KMS-11 (cell line): ENCODE data around the gene MYL5.

Source experiments
- H2AFZ ChIP-seq: fragments of 200-600 bp; sonication (generic); 2 replicates; pipeline ENCODE4 v1.6.1; 2016; ENCODE audit warnings: antibody characterized with exemption, mixed run types, low read depth
- H3K27ac ChIP-seq: fragments of 200-600 bp; sonication (generic); 2 replicates; pipeline ENCODE4 v1.6.1; 2016; ENCODE audit warnings: mild to moderate bottlenecking, mixed run types
- H3K27me3 ChIP-seq: fragments of 200-600 bp; sonication (generic); 2 replicates; pipeline ENCODE4 v1.6.1; 2017; ENCODE audit warnings: mild to moderate bottlenecking, low read depth, mixed run types, moderate library complexity; ENCODE audit not compliant: insufficient read depth
- H3K36me3 ChIP-seq: fragments of 200-600 bp; sonication (generic); 2 replicates; pipeline ENCODE4 v1.6.1; 2017; ENCODE audit warnings: mild to moderate bottlenecking, mixed run types; ENCODE audit not compliant: insufficient read depth
- H3K4me1 ChIP-seq: fragments of 200-600 bp; sonication (generic); 2 replicates; pipeline ENCODE4 v1.6.1; 2016; ENCODE audit warnings: mild to moderate bottlenecking, low read depth, mixed run types; ENCODE audit not compliant: poor library complexity, severe bottlenecking
- H3K4me2 ChIP-seq: fragments of 200-600 bp; sonication (generic); 2 replicates; pipeline ENCODE4 v1.7.0; 2016; ENCODE audit warnings: mild to moderate bottlenecking, mixed run types
- H3K4me3 ChIP-seq: fragments of 200-600 bp; sonication (generic); IDR thresholded peaks from 2 replicates; pipeline ENCODE4 v1.6.1; 2017; ENCODE audit warnings: low read depth, low read length, mixed read lengths; ENCODE audit not compliant: insufficient read depth
- H3K79me2 ChIP-seq: fragments of 200-600 bp; sonication (generic); 2 replicates; pipeline ENCODE4 v1.6.1; 2016; ENCODE audit warnings: low read depth, mixed run types; ENCODE audit not compliant: insufficient read depth
- H3K9ac ChIP-seq: fragments of 200-600 bp; sonication (generic); 2 replicates; pipeline ENCODE4 v1.6.1; 2016; ENCODE audit warnings: mild to moderate bottlenecking, mixed run types
- H4K20me1 ChIP-seq: fragments of 200-600 bp; sonication (generic); 2 replicates; pipeline ENCODE4 v1.6.1; 2016; ENCODE audit warnings: mild to moderate bottlenecking, mixed run types; ENCODE audit not compliant: insufficient read depth
- TF ChIP-seq, protein P1 (sequence below): fragments of 200-600 bp; sonication (generic); conservative IDR thresholded peaks from 2 replicates; pipeline ENCODE4 v1.6.1; 2017; ENCODE audit warnings: low read depth, mild to moderate bottlenecking, antibody characterized with exemption, low read length, moderate library complexity, mixed read lengths

Gene MYL5

DNA sequence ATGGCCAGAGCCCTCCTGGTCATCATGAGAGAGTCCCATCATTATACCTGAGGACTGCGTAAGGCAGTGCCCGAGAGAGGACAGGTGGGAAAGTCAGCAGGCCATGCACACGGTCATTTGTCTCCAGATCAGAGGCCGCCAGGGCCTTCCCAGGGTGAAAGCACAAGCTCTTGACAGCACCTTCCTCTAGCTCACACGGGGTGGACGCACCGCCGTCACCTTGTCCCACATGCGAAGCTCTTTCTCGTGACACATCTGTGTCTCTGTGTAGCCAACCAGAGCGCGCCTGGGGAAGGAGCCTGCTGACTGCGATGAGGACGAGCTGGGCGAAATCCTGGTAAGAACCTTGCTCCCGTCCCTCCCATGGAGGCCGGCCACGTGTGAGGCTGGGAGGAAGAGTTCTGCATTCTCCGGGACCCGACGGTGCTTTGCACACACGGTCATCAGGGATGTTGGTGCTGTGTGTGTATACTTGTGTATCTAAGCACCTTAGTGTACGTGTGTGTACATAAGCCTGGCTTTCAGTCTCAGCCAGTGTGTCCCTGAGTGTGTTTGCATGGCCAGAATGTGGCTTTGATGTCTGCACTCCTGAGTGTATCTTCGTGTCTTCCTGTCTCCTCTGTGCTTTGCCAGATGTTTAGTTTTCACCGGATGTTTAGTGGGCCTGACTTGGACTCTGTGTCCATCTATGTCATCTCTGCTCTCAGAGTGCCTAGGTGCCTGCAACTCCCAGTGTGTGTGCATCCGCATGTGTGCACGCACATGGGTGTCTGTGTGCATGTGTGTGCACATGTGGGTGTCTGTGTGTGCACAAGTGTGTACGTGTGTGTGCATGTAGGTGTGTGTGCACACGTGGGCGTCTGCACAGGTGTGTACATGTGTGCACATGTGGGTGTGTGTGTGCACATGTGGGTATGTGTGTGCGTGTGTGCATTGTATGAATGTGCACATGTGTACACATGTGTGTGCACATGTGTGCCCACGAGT lies 15.4 kb upstream of the MYL5 start:
- no peaks in the 10 kb centered on the region for H3K4me1 ChIP-seq
- no peak overlapping the region for H3K4me3 ChIP-seq
- no peak overlapping the region for H3K27ac ChIP-seq
- no peak overlapping the region for H3K9ac ChIP-seq
- no peaks in the 10 kb centered on the region for H3K79me2 ChIP-seq
- no peak overlapping the region for H2AFZ ChIP-seq
- no peak overlapping the region for H3K4me2 ChIP-seq
- TF ChIP-seq, protein P1, sequence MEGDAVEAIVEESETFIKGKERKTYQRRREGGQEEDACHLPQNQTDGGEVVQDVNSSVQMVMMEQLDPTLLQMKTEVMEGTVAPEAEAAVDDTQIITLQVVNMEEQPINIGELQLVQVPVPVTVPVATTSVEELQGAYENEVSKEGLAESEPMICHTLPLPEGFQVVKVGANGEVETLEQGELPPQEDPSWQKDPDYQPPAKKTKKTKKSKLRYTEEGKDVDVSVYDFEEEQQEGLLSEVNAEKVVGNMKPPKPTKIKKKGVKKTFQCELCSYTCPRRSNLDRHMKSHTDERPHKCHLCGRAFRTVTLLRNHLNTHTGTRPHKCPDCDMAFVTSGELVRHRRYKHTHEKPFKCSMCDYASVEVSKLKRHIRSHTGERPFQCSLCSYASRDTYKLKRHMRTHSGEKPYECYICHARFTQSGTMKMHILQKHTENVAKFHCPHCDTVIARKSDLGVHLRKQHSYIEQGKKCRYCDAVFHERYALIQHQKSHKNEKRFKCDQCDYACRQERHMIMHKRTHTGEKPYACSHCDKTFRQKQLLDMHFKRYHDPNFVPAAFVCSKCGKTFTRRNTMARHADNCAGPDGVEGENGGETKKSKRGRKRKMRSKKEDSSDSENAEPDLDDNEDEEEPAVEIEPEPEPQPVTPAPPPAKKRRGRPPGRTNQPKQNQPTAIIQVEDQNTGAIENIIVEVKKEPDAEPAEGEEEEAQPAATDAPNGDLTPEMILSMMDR, result no peak
- no peaks in the 10 kb centered on the region for H3K27me3 ChIP-seq
- H4K20me1 ChIP-seq, result no peaks in the 10 kb centered on the region
- H3K36me3 ChIP-seq, result no peaks in the 10 kb centered on the region

DNA sequence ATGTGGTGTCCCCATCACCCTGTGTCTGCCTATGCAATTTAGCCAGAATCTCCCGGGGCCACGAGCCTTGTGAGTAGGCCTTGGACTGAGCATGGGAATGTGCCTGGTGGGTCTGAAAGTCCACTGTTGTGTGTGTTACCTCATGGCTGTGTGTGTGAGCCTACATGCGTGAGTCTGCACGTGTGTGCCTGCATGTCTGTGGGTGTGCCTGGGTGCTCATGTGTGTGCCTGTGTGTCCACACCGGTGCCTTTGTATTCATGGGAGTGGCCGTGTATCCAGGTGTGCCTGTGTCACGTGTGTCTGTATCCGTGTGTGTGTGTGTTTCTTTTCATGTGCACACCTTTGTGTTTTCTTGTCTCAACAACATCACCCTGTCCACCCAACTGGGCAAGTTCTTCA lies 14.5 kb upstream of the MYL5 start:
- H4K20me1 ChIP-seq, result no peaks in the 10 kb centered on the region
- no peaks in the 10 kb centered on the region for H3K79me2 ChIP-seq
- no peak overlapping the region for H3K27ac ChIP-seq
- no peak overlapping the region for H3K9ac ChIP-seq
- no peaks in the 10 kb centered on the region for H3K36me3 ChIP-seq
- H3K4me3 ChIP-seq, result no peak overlapping the region
- H2AFZ ChIP-seq, result no peak overlapping the region
- no peaks in the 10 kb centered on the region for H3K27me3 ChIP-seq
- TF ChIP-seq, protein P1, result no peak
- H3K4me2 ChIP-seq, result no peak overlapping the region
- H3K4me1 ChIP-seq, result no peaks in the 10 kb centered on the region

DNA sequence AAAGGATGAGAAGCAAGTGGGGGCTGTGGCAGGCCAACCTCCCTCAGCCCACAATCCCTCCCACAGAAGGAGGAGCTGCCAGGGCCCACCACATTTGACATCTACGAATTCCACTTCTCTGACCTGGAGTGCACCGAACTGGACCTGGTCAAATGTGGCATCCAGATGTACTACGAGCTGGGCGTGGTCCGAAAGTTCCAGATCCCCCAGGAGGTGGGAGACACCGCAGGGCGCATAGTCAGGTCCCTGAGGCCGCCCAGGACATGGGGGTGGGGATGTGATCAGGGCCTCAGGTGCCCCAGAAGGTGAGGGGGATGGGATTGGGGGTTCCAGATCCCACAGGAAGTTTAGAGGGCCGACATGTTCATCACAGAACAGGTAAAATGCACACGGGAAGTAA lies 13.9 kb upstream of the MYL5 start:
- no peak overlapping the region for H3K4me3 ChIP-seq

DNA sequence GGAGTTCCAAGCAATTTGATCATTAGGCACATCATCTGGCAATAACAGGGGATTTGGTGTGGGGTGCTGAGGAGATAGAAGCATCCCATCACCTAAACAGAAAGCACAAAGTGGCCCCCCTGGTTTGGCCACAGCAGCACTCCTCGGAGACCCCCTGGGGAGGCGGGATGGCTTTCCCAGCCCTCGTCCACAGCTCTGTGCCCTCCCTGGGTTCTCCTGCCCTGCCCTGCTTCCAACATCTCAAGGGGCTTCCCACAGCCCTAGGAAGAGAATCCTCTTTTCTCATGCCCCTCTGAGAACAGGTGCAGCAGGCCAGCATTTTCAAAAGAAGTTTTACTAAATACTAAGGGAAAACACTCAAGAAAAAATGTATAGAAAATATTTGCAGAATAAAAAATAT lies 13.1 kb upstream of the MYL5 start:
- H3K79me2 ChIP-seq, result no peaks in the 10 kb centered on the region
- no peaks in the 10 kb centered on the region for H4K20me1 ChIP-seq
- H3K4me2 ChIP-seq, result no peak overlapping the region
- H3K9ac ChIP-seq, result no peak overlapping the region
- H3K27me3 ChIP-seq, result no peaks in the 10 kb centered on the region
- no peaks in the 10 kb centered on the region for H3K4me1 ChIP-seq
- no peak overlapping the region for H3K27ac ChIP-seq
- TF ChIP-seq, protein P1, result no peak
- no peaks in the 10 kb centered on the region for H3K36me3 ChIP-seq
- H3K4me3 ChIP-seq, result no peak overlapping the region
- H2AFZ ChIP-seq, result no peak overlapping the region

More for the DNA sequence above, 13.9 kb upstream of the MYL5 start:
- TF ChIP-seq, protein P1, result no peak
- Histone ChIP-seq H3K27me3 (no peaks in the 10 kb centered on the region), H3K4me2 (no peak overlapping the region), H3K79me2 (no peaks in the 10 kb centered on the region), H2AFZ (no peak overlapping the region), H3K27ac (no peak overlapping the region), H3K36me3 (no peaks in the 10 kb centered on the region), H3K9ac (no peak overlapping the region), H3K4me1 (no peaks in the 10 kb centered on the region), H4K20me1 (no peaks in the 10 kb centered on the region)
